Loucy (cell line): ENCODE results near the gene PTPRF.

Experiments used
- EZH2phosphoT487 ChIP-seq: fragments of 200-600 bp; IDR thresholded peaks from 2 replicates; pipeline ENCODE4 v1.6.1; 2018; ENCODE audit warnings: antibody characterized with exemption, mild to moderate bottlenecking, moderate library complexity, borderline replicate concordance
- TF ChIP-seq, protein P1 (sequence below): fragments of 200-600 bp; sonication (generic); conservative IDR thresholded peaks from 2 replicates; pipeline ENCODE4 v1.5.1; 2014; ENCODE audit warnings: mild to moderate bottlenecking, antibody characterized with exemption, low read length

DNA sequence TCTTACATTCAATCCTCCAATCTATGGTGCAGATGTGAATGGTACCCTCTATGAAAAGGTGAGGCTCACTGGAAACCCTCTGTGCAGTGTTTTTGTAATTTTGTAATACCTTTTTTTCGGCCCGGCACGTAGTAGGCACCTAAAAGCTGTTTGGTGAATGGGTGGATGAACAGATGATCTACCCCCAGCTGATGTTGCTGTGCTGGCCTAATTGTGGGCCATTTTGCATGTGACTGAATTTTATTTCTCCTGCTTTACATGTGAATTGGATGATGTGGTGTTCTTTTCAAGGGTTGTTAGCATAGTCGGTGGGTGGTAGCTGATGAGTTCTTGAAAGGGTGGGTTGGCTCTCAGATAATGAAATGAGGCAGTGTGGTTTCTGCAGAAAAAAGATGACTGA lies 129.7 kb downstream of the PTPRF start:
- TF ChIP-seq, protein P1, sequence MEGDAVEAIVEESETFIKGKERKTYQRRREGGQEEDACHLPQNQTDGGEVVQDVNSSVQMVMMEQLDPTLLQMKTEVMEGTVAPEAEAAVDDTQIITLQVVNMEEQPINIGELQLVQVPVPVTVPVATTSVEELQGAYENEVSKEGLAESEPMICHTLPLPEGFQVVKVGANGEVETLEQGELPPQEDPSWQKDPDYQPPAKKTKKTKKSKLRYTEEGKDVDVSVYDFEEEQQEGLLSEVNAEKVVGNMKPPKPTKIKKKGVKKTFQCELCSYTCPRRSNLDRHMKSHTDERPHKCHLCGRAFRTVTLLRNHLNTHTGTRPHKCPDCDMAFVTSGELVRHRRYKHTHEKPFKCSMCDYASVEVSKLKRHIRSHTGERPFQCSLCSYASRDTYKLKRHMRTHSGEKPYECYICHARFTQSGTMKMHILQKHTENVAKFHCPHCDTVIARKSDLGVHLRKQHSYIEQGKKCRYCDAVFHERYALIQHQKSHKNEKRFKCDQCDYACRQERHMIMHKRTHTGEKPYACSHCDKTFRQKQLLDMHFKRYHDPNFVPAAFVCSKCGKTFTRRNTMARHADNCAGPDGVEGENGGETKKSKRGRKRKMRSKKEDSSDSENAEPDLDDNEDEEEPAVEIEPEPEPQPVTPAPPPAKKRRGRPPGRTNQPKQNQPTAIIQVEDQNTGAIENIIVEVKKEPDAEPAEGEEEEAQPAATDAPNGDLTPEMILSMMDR: no peak
- no peak for TF ChIP-seq EZH2phosphoT487
